Heart left ventricle (tissue), 13 donors: ENCODE data around the gene PDE11A.

Experiments used
- POLR2A ChIP-seq, 2 donors: fragments of 450-650 bp; IDR thresholded peaks; one replicate each; pipeline ENCODE4 v1.6.1; 2017; ENCODE audit warnings: antibody characterized with exemption in 2 of 2, mild to moderate bottlenecking in 2 of 2, moderate library complexity in 2 of 2
- TF ChIP-seq, protein P1 (sequence below), 12 donors: fragments of 200-600 bp; sonication (generic) in 4 of 12; IDR thresholded peaks; one replicate each; pipeline versions ENCODE4 v1.5.0 to v1.8.0; 2018 to 2022; ENCODE audit warnings: antibody characterized with exemption in 12 of 12, mild to moderate bottlenecking in 5 of 12
- donor health status: ischemic (EF 13 %, LVEDD 7.1; RV severe dilation, severe dysfunction).
- donor health status: DM: no; HTN: yes; CAD: no.
- donor health status: DM: no; HTN: no; CAD: no.
- donor health status: ischemic (EF 25% LVEDD 6.9; RV normal size, moderate dysfunction).
- donor health status: ischemic (EF 25% LVEDD 5.7; RV mildly dilated, moderate dysfunction).
- donor health status: ischemic (EF 35%, LVEDD 5.7; RV mildly dilated, moderate dysfunction).
- donor health status: nonischemic (EF 11% LVEDD 7.7; RV severe dilation, severe dysfunction).
- donor health status: DM: yes; HTN: yes; CAD: no.
- donor health status: PGD.
- donor health status: ischemic (EF 29% LVEDD 5.4; RV normal size, mild dysfunction).
- donor health status: nonischemic (EF 23%, LVEDD 6.1; RV moderate dilation, normal function).

DNA sequence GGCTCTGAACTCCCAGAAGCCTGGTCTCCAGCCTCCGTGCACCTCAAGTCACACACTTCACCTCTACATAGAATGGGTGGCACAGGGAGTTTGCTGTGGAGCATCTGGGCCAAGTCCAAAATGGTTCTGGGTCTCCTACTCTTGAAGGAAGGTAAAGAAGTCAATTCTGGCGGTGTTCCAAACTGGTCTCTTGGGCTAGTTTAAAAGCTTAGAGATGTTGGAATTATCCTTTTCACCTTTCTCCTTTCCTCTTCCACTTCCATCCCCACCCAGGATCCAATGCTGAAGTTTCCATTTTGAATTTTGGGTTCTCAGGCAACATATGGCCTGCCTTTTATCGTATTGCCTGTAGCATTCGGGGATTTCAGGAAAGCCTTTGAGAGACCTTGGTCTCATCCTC lies 325.2 kb downstream of the PDE11A start:
- TF ChIP-seq POLR2A (IDR thresholded peaks at IDR 0.05) = no peak
- TF ChIP-seq, protein P1, sequence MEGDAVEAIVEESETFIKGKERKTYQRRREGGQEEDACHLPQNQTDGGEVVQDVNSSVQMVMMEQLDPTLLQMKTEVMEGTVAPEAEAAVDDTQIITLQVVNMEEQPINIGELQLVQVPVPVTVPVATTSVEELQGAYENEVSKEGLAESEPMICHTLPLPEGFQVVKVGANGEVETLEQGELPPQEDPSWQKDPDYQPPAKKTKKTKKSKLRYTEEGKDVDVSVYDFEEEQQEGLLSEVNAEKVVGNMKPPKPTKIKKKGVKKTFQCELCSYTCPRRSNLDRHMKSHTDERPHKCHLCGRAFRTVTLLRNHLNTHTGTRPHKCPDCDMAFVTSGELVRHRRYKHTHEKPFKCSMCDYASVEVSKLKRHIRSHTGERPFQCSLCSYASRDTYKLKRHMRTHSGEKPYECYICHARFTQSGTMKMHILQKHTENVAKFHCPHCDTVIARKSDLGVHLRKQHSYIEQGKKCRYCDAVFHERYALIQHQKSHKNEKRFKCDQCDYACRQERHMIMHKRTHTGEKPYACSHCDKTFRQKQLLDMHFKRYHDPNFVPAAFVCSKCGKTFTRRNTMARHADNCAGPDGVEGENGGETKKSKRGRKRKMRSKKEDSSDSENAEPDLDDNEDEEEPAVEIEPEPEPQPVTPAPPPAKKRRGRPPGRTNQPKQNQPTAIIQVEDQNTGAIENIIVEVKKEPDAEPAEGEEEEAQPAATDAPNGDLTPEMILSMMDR (IDR thresholded peaks at IDR 0.05) = no peak
